Progenitor cell of endocrine pancreas (in vitro differentiated cells): Measurements from ENCODE around the gene BCL2L13. TPM values are rescaled to one million over a fixed set of nuclear protein-coding genes. Genes with fewer than 3 reads are reported as not detected.

Source experiments
- DNase-seq: peaks from one replicate; pipeline ENCODE4 v3.0.0; 2021; ENCODE audit warnings: low spot score; ENCODE audit not compliant: unreplicated experiment
- H3K27ac Mint-ChIP-seq: 2 replicates; pipeline ENCODE4 v1.8.0; 2021; ENCODE audit warnings: mild to moderate bottlenecking, moderate library complexity, mixed read lengths
- H3K27me3 Mint-ChIP-seq: 2 replicates; pipeline ENCODE4 v1.8.0; 2021; ENCODE audit warnings: mixed read lengths
- H3K36me3 Mint-ChIP-seq: 2 replicates; pipeline ENCODE4 v1.8.0; 2022; ENCODE audit warnings: mixed read lengths; ENCODE audit not compliant: insufficient read depth
- H3K4me1 Mint-ChIP-seq: 2 replicates; pipeline ENCODE4 v1.8.0; 2021; ENCODE audit warnings: low read depth, mixed read lengths
- H3K4me3 Mint-ChIP-seq: 2 replicates; pipeline ENCODE4 v1.8.0; 2021; ENCODE audit warnings: low read depth, mild to moderate bottlenecking, moderate library complexity, mixed read lengths
- H3K9me3 Mint-ChIP-seq: 2 replicates; pipeline ENCODE4 v1.8.0; 2021; ENCODE audit warnings: low read depth, mixed read lengths
- total RNA-seq: library from RNA; stranded (reverse); gene quantifications from 2 replicates; pipeline ENCODE4 v1.2.1, GENCODE V29; 2021
- TF ChIP-seq, protein P1 (sequence below): fragments of 200-600 bp; sonication (generic); IDR thresholded peaks from one replicate; pipeline ENCODE4 v1.5.0; 2021; ENCODE audit warnings: antibody characterized with exemption, mild to moderate bottlenecking; ENCODE audit not compliant: unreplicated experiment

The BCL2L13 gene
- total RNA-seq, 1 donor from 2014 or later: 36.0 TPM

- Mint-ChIP-seq H3K27ac (no peak overlapping the region), H3K27me3 (no peaks in the 10 kb centered on the region), H3K36me3 (peaks cover 3% of the 10 kb centered on the region)
Observed at GRCh38 chr22:17647452-17647851, 8.9 kb downstream of the BCL2L13 start.

GRCh38 chr22:17647991-17648390 is 9.4 kb downstream of the BCL2L13 start:
- Mint-ChIP-seq H3K27me3 (no peaks in the 10 kb centered on the region), H3K27ac (no peak overlapping the region), H3K9me3 (no peaks in the 10 kb centered on the region), H3K36me3 (peaks cover under 1% of the 10 kb centered on the region), H3K4me1 (no peaks in the 10 kb centered on the region), H3K4me3 (no peak overlapping the region)
- TF ChIP-seq, protein P1, sequence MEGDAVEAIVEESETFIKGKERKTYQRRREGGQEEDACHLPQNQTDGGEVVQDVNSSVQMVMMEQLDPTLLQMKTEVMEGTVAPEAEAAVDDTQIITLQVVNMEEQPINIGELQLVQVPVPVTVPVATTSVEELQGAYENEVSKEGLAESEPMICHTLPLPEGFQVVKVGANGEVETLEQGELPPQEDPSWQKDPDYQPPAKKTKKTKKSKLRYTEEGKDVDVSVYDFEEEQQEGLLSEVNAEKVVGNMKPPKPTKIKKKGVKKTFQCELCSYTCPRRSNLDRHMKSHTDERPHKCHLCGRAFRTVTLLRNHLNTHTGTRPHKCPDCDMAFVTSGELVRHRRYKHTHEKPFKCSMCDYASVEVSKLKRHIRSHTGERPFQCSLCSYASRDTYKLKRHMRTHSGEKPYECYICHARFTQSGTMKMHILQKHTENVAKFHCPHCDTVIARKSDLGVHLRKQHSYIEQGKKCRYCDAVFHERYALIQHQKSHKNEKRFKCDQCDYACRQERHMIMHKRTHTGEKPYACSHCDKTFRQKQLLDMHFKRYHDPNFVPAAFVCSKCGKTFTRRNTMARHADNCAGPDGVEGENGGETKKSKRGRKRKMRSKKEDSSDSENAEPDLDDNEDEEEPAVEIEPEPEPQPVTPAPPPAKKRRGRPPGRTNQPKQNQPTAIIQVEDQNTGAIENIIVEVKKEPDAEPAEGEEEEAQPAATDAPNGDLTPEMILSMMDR: no peak
- no peak for DNase-seq

More at GRCh38 chr22:17647452-17647851, 8.9 kb downstream of the BCL2L13 start:
- TF ChIP-seq, protein P1: no peak
- Mint-ChIP-seq H3K4me3 (no peak overlapping the region), H3K9me3 (no peaks in the 10 kb centered on the region), H3K4me1 (no peaks in the 10 kb centered on the region)
- DNase-seq: no peak

DNA sequence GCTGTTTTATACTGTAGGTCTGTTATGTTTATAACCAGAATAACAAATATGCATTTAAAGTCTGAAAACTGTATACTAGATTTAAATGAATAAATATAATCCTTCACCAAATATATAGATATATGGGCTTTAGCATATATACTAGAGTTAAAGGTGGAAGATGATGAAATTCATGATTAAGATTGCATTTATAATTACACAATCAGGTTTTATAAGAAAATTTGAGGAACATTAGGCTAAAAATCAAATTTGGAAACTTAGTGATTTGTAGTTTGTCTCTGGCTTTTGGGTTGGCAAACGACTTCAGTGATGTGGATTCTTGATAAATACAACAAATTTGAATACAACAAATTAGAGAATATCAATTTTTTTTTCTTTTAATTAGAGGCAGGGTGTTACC is 10.0 kb downstream of the BCL2L13 start:
- Mint-ChIP-seq H3K9me3 (no peaks in the 10 kb centered on the region), H3K27ac (no peak overlapping the region), H3K36me3 (peaks cover 3% of the 10 kb centered on the region), H3K4me3 (no peak overlapping the region), H3K4me1 (no peaks in the 10 kb centered on the region), H3K27me3 (no peaks in the 10 kb centered on the region)
- no peak for DNase-seq
- TF ChIP-seq, protein P1: no peak

DNA sequence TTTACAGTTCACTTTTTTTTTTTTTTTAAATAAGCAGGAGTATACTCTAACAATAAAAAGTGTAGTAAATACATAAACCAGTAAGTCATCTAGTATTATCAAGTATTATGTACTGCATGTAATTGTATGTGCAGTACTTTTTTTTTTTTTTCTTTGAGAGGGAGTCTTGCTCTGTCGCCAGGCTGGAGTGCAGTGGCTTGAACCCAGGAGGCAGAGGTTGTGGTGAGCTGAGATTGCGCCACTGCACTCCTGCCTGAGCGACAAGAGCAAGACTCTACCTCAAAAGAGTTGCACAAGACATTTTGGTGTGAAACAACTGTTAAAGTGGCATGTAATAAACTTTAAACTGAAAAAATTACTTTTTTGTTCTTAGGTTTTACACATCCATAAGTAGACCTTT is 16.7 kb downstream of the BCL2L13 start:
- H3K36me3 Mint-ChIP-seq: peaks cover 10% of the 10 kb centered on the region
- H3K4me1 Mint-ChIP-seq: peaks cover 7% of the 10 kb centered on the region
- H3K27ac Mint-ChIP-seq: no peak overlapping the region
- no peak overlapping the region for H3K4me3 Mint-ChIP-seq
- DNase-seq: no peak
- no peaks in the 10 kb centered on the region for H3K27me3 Mint-ChIP-seq
- TF ChIP-seq, protein P1: no peak
- H3K9me3 Mint-ChIP-seq: no peaks in the 10 kb centered on the region

DNA sequence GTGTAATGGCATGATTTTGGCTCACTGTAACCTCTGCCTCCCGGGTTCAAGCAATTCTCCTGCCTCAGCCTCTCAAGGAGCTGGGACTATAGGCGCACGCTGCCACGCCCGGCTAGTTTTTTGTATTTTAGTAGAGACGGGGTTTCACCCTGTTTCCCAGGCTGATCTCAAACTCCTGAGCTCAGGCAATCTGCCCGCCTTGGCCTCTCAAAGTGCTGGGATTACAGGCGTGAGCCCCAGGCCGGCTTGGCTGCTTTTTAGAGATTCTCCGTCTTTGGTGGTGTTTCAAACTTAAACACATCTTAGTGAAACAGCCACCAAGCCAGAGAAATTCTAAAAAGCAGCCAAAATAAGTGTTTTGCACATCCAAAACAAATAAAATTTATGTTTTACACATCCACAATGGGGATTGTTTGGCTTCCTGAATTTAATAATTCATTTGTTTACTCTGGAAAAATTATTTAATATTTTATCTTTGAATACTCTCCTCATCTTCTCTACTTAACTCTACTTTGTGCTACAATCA is 18.4 kb downstream of the BCL2L13 start:
- H3K27ac Mint-ChIP-seq: no peak overlapping the region
- DNase-seq: no peak
- no peaks in the 10 kb centered on the region for H3K9me3 Mint-ChIP-seq
- H3K4me3 Mint-ChIP-seq: no peak overlapping the region
- peaks cover 12% of the 10 kb centered on the region for H3K36me3 Mint-ChIP-seq
- TF ChIP-seq, protein P1: no peak
- H3K27me3 Mint-ChIP-seq: no peaks in the 10 kb centered on the region
- peaks cover 7% of the 10 kb centered on the region for H3K4me1 Mint-ChIP-seq
